ENCODE data around the gene TMEM184A. TPM values are rescaled to one million over a fixed set of nuclear protein-coding genes. Genes with fewer than 3 reads are reported as not detected.

The TMEM184A gene
- total and polyA plus RNA-seq, 2 of the 13 experiments (the other 11 are each of a cell fraction or from before 2014, with no cell fraction given): 9.5 to 20.4 TPM

DNA sequence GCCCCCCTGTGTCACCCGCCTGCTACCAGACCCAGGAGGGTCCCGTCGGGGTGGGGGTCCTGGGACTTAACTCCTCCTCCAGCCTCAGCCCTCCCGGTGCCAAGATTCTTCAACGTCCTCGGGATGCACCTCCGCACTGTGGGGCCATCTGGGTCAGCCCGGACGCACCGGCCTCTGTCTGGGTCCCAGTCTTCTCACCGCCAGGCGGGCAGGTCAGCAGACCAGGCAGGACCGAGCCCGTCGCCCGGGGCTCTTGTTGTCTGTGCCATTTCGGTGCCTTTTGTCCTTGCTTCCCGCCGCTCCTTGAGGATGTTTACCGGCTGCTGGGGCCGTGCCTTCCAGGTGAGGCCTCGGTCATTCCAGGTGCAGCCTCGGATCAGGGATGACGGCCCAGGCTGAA lies 46.0 kb upstream of the TMEM184A start:
- ATAC-seq: peak; percentile 30; the same call in 1 of the 3 replicates
- Histone ChIP-seq H3K27me3 (ENCODE audit: control insufficient read depth in 1 of 2, insufficient read depth in 2 of 2, low read length in 2 of 2) (peaks cover 5 to 85% of the 10 kb centered on the region in 2 experiments; a peak in 3 of 5 replicates), H3K4me2 (ENCODE audit: low read depth, low read length) (no peak overlapping the region), H2AFZ (ENCODE audit: low read length) (no peak overlapping the region), H4K20me1 (ENCODE audit: insufficient read depth, low read length) (no peaks in the 10 kb centered on the region), H3K4me3 (replicated peaks in 1 of 3; ENCODE audit: insufficient read depth in 1 of 3, low read depth in 2 of 3, low read length in 3 of 3) (no peak overlapping the region), H3K4me1 (ENCODE audit: insufficient read depth, low read length) (peaks cover 15% of the 10 kb centered on the region), H3K9ac (ENCODE audit: insufficient read depth, low read depth, low read length) (no peak overlapping the region), H3K27ac (ENCODE audit: extremely low read length, insufficient read depth, low read length) (no peak overlapping the region), H3K36me3 (replicated peaks in 1 of 2; ENCODE audit: control insufficient read depth in 1 of 2, insufficient read depth in 2 of 2, low read length in 2 of 2) (no peaks in the 10 kb centered on the region), H3K79me2 (ENCODE audit: insufficient read depth, low read length) (no peaks in the 10 kb centered on the region), H3K9me3 (ENCODE audit: low read length) (no peaks in the 10 kb centered on the region)
- TF ChIP-seq POLR2AphosphoS5 (IDR thresholded peaks at IDR 0.05; ENCODE audit: low read depth, low read length): no peak
- TF ChIP-seq, protein P1, sequence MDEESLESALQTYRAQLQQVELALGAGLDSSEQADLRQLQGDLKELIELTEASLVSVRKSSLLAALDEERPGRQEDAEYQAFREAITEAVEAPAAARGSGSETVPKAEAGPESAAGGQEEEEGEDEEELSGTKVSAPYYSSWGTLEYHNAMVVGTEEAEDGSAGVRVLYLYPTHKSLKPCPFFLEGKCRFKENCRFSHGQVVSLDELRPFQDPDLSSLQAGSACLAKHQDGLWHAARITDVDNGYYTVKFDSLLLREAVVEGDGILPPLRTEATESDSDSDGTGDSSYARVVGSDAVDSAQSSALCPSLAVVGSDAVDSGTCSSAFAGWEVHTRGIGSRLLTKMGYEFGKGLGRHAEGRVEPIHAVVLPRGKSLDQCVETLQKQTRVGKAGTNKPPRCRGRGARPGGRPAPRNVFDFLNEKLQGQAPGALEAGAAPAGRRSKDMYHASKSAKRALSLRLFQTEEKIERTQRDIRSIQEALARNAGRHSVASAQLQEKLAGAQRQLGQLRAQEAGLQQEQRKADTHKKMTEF (CRISPR knock-in tag; IDR thresholded peaks at IDR 0.05): no peak
- TF ChIP-seq ZNF207 (IDR thresholded peaks at IDR 0.05; ENCODE audit: borderline replicate concordance): no peak
- no peak for TF ChIP-seq POGZ (CRISPR knock-in tag; IDR thresholded peaks at IDR 0.05)
- no peak for TF ChIP-seq ZNF724P (CRISPR knock-in tag; IDR thresholded peaks at IDR 0.05; ENCODE audit: borderline replicate concordance)
- no peak for TF ChIP-seq ZNF501 (CRISPR knock-in tag; IDR thresholded peaks at IDR 0.05)
- POLR2A ChIA-PET: no interaction called here
- intact Hi-C loops (cut with micrococcal nuclease; ENCODE audit: unreplicated experiment) (no loop called here), in situ Hi-C loops (cut with HindIII; ENCODE audit: extremely low pct_ligation_motif_present, low pct_unique_long_range_greater_than_20kb) (no loop called here)
- FAIRE-seq: no peak
- BruUV-seq (replicated peaks): no TSS peak
- WGBS (ENCODE audit: low lambda C conversion rate): 0% methylated on average over 1 of the region's 24 CpGs
- no peak for DNase-seq (ENCODE audit: low spot score)
- CTCF ChIA-PET (ENCODE audit: low intra/inter-chr PET ratio, low total read pairs): no interaction called here

Measured in HepG2 (cell line).